DOHH2 (cell line): Measurements from ENCODE around the gene PTER.

Source experiments
- EZH2phosphoT487 ChIP-seq: fragments of 200-600 bp; sonication (generic); IDR thresholded peaks from 2 replicates; pipeline ENCODE4 v1.6.1; 2017; ENCODE audit warnings: borderline replicate concordance, mild to moderate bottlenecking, antibody characterized with exemption, low read length, moderate library complexity, mixed read lengths
- TF ChIP-seq, protein P1 (sequence below): fragments of 200-600 bp; sonication (generic); IDR thresholded peaks from one replicate; pipeline ENCODE4 v1.5.1; 2014; ENCODE audit warnings: antibody characterized with exemption, mild to moderate bottlenecking, low read depth, low read length; ENCODE audit not compliant: poor library complexity, severe bottlenecking

DNA sequence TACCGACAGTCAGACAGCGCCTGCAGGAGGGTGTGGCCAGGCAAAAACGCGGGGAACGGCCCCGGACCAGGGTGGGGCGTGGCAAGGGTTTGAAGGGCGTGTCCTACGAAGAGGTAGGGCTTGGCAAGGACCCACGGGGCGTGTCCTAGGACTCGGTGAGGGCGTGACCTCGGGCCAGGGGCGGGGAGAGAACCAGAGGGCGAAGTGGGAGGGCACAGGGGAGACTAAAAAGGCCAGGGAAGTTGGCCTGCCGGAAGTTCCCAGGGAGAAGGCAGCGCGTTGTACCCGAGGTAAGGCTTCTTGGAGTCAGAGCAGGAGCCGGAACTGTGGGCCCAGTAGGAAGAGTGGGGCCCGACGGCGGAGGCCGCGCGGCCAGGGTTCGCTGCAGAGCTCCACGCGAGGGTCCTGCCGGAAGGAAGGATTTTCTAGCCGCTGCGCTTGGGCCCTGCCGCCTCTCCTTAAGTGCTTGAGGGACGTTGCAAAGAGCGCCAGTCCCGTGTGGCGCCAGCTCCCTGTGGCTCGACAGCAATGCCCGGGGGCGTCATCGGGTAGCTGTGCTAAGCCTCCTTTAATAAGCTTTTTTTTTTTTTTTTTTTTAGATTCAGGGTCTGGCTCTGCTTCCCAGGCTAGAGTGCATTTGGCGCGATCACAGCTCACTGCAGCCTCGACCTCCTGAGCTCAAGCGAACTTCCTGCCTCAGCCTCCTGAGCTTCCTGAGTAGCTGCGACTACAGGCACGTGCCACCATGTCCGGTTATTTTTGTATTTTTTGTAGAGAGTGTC, at the start of gene PTER:
- TF ChIP-seq, protein P1, sequence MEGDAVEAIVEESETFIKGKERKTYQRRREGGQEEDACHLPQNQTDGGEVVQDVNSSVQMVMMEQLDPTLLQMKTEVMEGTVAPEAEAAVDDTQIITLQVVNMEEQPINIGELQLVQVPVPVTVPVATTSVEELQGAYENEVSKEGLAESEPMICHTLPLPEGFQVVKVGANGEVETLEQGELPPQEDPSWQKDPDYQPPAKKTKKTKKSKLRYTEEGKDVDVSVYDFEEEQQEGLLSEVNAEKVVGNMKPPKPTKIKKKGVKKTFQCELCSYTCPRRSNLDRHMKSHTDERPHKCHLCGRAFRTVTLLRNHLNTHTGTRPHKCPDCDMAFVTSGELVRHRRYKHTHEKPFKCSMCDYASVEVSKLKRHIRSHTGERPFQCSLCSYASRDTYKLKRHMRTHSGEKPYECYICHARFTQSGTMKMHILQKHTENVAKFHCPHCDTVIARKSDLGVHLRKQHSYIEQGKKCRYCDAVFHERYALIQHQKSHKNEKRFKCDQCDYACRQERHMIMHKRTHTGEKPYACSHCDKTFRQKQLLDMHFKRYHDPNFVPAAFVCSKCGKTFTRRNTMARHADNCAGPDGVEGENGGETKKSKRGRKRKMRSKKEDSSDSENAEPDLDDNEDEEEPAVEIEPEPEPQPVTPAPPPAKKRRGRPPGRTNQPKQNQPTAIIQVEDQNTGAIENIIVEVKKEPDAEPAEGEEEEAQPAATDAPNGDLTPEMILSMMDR, result no peak
- TF ChIP-seq EZH2phosphoT487, result no peak
